Fibroblast of lung (primary cell): Measurements from ENCODE around the gene SNAI3.

Source experiments
- EZH2 ChIP-seq: IDR thresholded peaks from 2 replicates; pipeline ENCODE4 v1.5.1; 2012; ENCODE audit warnings: low read length, control low read depth, mild to moderate bottlenecking; ENCODE audit errors: missing control alignments
- TF ChIP-seq, protein P1 (sequence below), 2 donors: IDR thresholded peaks in 1 of 2; conservative IDR thresholded peaks in 1 of 2; 1 replicate in 1 of 2; 2 replicates in 1 of 2; pipeline ENCODE4 v1.5.1; 2011 to 2012; ENCODE audit warnings: low read length in 2 of 2, control low read depth in 1 of 2, inconsistent platforms in 1 of 2, low read depth in 1 of 2, mild to moderate bottlenecking in 1 of 2

DNA sequence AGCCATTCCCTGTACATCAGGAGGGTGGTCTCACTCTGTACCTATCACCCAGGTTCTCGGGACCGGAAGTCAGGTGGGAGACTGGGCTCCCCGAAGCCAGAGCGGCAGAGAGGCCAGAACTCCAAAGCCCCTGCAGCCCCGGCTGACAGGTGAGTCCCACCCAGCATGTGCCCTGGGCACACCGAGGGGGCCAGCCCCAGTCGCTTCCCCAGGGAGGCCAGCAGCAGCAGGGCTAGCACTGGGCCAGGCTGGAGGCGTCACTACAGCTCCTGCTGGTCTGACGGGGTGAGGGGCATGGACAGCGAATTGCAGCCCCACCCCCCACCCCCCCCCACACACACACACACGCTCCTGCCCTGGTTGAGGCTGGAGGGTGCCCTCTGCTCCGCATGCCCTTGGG, 55.9 kb downstream of the SNAI3 start:
- TF ChIP-seq, protein P1, sequence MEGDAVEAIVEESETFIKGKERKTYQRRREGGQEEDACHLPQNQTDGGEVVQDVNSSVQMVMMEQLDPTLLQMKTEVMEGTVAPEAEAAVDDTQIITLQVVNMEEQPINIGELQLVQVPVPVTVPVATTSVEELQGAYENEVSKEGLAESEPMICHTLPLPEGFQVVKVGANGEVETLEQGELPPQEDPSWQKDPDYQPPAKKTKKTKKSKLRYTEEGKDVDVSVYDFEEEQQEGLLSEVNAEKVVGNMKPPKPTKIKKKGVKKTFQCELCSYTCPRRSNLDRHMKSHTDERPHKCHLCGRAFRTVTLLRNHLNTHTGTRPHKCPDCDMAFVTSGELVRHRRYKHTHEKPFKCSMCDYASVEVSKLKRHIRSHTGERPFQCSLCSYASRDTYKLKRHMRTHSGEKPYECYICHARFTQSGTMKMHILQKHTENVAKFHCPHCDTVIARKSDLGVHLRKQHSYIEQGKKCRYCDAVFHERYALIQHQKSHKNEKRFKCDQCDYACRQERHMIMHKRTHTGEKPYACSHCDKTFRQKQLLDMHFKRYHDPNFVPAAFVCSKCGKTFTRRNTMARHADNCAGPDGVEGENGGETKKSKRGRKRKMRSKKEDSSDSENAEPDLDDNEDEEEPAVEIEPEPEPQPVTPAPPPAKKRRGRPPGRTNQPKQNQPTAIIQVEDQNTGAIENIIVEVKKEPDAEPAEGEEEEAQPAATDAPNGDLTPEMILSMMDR (conservative IDR thresholded peaks at IDR 0.05 in 1 of 2, IDR thresholded peaks at IDR 0.05 in 1 of 2; ENCODE audit: low read depth in 1 of 2, low read length in 2 of 2), result no peak
- no peak for TF ChIP-seq EZH2
